NCI-H1417 treated with DMSO at 0.1 percent for 48 hours (cell line): Measurements from ENCODE around the gene NAIF1.
"Not testable (repeated sequence)": the region's sequence is repeated elsewhere in the genome, so short reads cannot be mapped to it uniquely, and the experiment has no call there.

Experiments used
- DNase-seq: peaks from one replicate; lab custom pipeline; 2025; lab: John Stamatoyannopoulos, UW

Gene NAIF1

GRCh38 chr9:128057724-128058409, 9.3 kb downstream of the NAIF1 start:
- no peak for DNase-seq

- no peak for DNase-seq
Measured at GRCh38 chr9:128056887-128057723, 10.0 kb downstream of the NAIF1 start.

- no peak for DNase-seq
Measured at GRCh38 chr9:128056086-128056485, 11.0 kb downstream of the NAIF1 start.

- no peak for DNase-seq
Measured at GRCh38 chr9:128055344-128056040, 11.6 kb downstream of the NAIF1 start.

- no peak for DNase-seq
Measured at GRCh38 chr9:128054087-128054486, 13.0 kb downstream of the NAIF1 start.

GRCh38 chr9:128053560-128053959, 13.6 kb downstream of the NAIF1 start:
- DNase-seq = no peak

GRCh38 chr9:128051932-128052709, 15.0 kb downstream of the NAIF1 start:
- no peak for DNase-seq

GRCh38 chr9:128049843-128050242, 17.3 kb downstream of the NAIF1 start:
- no peak for DNase-seq

GRCh38 chr9:128048663-128049062, 18.5 kb downstream of the NAIF1 start:
- no peak for DNase-seq

GRCh38 chr9:128047231-128047630, 19.9 kb downstream of the NAIF1 start:
- DNase-seq = no peak

GRCh38 chr9:128045831-128046230, 21.3 kb downstream of the NAIF1 start:
- no peak for DNase-seq

- not testable (repeated sequence) for DNase-seq
Measured at GRCh38 chr9:128045409-128045808, 21.7 kb downstream of the NAIF1 start.

GRCh38 chr9:128043467-128043868, 23.7 kb downstream of the NAIF1 start:
- no peak for DNase-seq

GRCh38 chr9:128042043-128042442, 25.1 kb downstream of the NAIF1 start:
- DNase-seq = no peak

- DNase-seq = not testable (repeated sequence)
Measured at GRCh38 chr9:128040783-128041182, 26.3 kb downstream of the NAIF1 start.

- DNase-seq = not testable (repeated sequence)
Measured at GRCh38 chr9:128036522-128036921, 30.6 kb downstream of the NAIF1 start.

- peak; percentile 55 for DNase-seq
Measured at GRCh38 chr9:128034821-128035652, 32.1 kb downstream of the NAIF1 start.

- DNase-seq = no peak
Measured at GRCh38 chr9:128033609-128034008, 33.5 kb downstream of the NAIF1 start.

- DNase-seq = no peak
Measured at GRCh38 chr9:128027705-128028104, 39.4 kb downstream of the NAIF1 start.

- DNase-seq = no peak
Measured at GRCh38 chr9:128026773-128027541, 40.2 kb downstream of the NAIF1 start.
